NCI-H526 treated with DMSO at 0.1 percent for 48 hours (cell line): ENCODE measurements around the gene AMPD3.
A peak's percentile ranks its signal among the peaks of the same experiment; 100 is the strongest.

Experiments used
- DNase-seq: peaks from one replicate; lab custom pipeline; 2025; lab: John Stamatoyannopoulos, UW

AMPD3 gene

DNA sequence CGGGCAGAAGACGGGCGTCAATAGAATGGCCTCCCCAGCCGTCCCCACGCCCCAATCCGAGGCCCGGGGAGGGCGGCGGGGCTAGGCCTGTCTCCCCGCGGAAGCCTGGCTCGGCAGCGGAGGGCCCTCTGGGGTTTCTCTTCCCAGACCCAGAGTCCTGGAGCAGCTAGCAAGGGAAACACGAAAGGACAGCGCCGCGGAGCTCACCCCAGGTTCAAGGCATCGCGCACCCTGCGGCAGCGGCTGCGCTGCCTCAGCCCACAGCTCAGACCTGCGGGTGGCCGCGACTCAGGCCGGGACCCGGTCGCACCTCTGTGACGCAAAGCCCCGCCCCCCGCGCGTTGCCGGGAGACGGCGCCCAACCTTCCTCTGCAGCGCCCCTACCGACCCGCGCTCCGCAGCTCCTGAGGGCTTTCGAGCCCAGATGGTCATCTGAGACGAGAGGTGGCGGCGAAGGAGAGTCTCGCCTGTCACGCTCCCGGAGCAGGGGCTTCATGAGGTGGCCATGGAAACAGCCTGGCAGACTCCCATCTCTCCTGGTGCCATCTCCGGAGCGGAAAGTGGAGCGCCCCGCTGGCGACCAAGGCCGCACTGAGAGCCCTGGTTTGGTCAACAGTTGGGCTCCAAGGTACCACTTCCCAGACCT, 86.0 kb downstream of the AMPD3 start, which contains the start of gene RNF141:
Gene RNF141, minus strand, starts transcription at position 273 of the 646 bp plus-strand sequence. CDS start 7,029 bp downstream, outside the sequence.
- DNase-seq, result peak; percentile 91

GRCh38 chr11:10541561-10541930, 86.5 kb downstream of the AMPD3 start:
- no peak for DNase-seq

GRCh38 chr11:10542776-10543175, 87.7 kb downstream of the AMPD3 start:
- no peak for DNase-seq

- DNase-seq, result no peak
These were observed 88.7 kb downstream of the AMPD3 start for GRCh38 chr11:10543782-10544181.

GRCh38 chr11:10544491-10545465, 89.7 kb downstream of the AMPD3 start:
- DNase-seq, result no peak

- no peak for DNase-seq
These were observed 95.6 kb downstream of the AMPD3 start for GRCh38 chr11:10550503-10551289.

GRCh38 chr11:10551290-10551592, 96.2 kb downstream of the AMPD3 start:
- DNase-seq, result no peak

GRCh38 chr11:10551845-10552352, 96.8 kb downstream of the AMPD3 start:
- DNase-seq, result no peak

- DNase-seq, result no peak
These were observed 101.5 kb downstream of the AMPD3 start for GRCh38 chr11:10556590-10556989.
